Panc1 (cell line): ENCODE data around the gene NRCAM. TPM values are rescaled to one million over a fixed set of nuclear protein-coding genes. Genes with fewer than 3 reads are reported as not detected.

Experiments used
- ATAC-seq: fragments of 200-7000 bp; cut with Tn5 transposase; 2 replicates; pipeline ENCODE4 v1.9.1; 2020; ENCODE audit warnings: mild to moderate bottlenecking, moderate library complexity
- BruUV-seq: library from RNA; stranded (reverse); fragments of 400-500 nt; replicated peaks from 2 replicates; lab custom pipeline; 2021; lab: Mats Ljungman, UMichigan
- CTCF ChIA-PET: fragments of 300-600 bp; sonication (Branson Sonifier 250); formaldehyde crosslinking; loops from one replicate; lab custom pipeline; 2022; ENCODE audit warnings: antibody characterized with exemption; lab: Charles Lee
- POLR2A ChIA-PET: fragments of 300-600 bp; sonication (Branson Sonifier 250); formaldehyde crosslinking; loops from one replicate; lab custom pipeline; 2022; ENCODE audit warnings: antibody characterized with exemption; lab: Charles Lee
- DNase-seq: peaks from one replicate; pipeline ENCODE4 v3.0.0-alpha.2; 2010; ENCODE audit warnings: low read depth, low spot score
- H3K27ac ChIP-seq: 2 replicates; pipeline ENCODE4 v1.5.1; 2011; ENCODE audit warnings: mild to moderate bottlenecking, low read length, inconsistent platforms
- H3K27me3 ChIP-seq: fragments of 200-500 bp; sonication (Bioruptor generic); 2 replicates; pipeline ENCODE4 v1.6.0; 2014; ENCODE audit warnings: low read length, inconsistent platforms; ENCODE audit not compliant: control insufficient read depth, insufficient read depth
- H3K36me3 ChIP-seq: fragments of 200-500 bp; sonication (Bioruptor generic); 2 replicates; pipeline ENCODE4 v1.5.1; 2014; ENCODE audit warnings: inconsistent platforms, mild to moderate bottlenecking, low read length, moderate library complexity; ENCODE audit not compliant: control insufficient read depth, insufficient read depth
- H3K4me1 ChIP-seq: 2 replicates; pipeline ENCODE4 v1.5.1; 2011; ENCODE audit warnings: inconsistent platforms, mild to moderate bottlenecking, low read length, moderate library complexity; ENCODE audit not compliant: control insufficient read depth, insufficient read depth
- H3K4me3 ChIP-seq, 2 experiments: 2 replicates each; pipeline ENCODE4 v1.5.1; 2011 to 2012; ENCODE audit warnings: low read depth in 2 of 2, low read length in 2 of 2, mild to moderate bottlenecking in 2 of 2, inconsistent platforms in 1 of 2, moderate library complexity in 1 of 2
- H3K9me3 ChIP-seq: fragments of 200-500 bp; sonication (Bioruptor generic); 2 replicates; pipeline ENCODE4 v1.5.1; 2014; ENCODE audit warnings: low read depth, mild to moderate bottlenecking, inconsistent platforms, low read length, moderate library complexity; ENCODE audit not compliant: control insufficient read depth, insufficient read depth
- CTCF ChIP-seq: fragments of 450-650 bp; IDR thresholded peaks from 2 replicates; pipeline ENCODE4 v1.5.1; 2017; ENCODE audit warnings: mild to moderate bottlenecking
- POLR2AphosphoS5 ChIP-seq: IDR thresholded peaks from 2 replicates; pipeline ENCODE4 v1.6.1; 2012; ENCODE audit warnings: mild to moderate bottlenecking, low read depth, low read length, moderate library complexity
- REST ChIP-seq, 2 experiments: IDR thresholded peaks; 2 replicates each; pipeline ENCODE4 v1.6.1; 2011 to 2012; ENCODE audit warnings: low read depth in 2 of 2, control low read depth in 1 of 2, low read length in 1 of 2, mild to moderate bottlenecking in 1 of 2, moderate library complexity in 1 of 2; ENCODE audit not compliant: insufficient read depth in 1 of 2
- SIN3A ChIP-seq: IDR thresholded peaks from 2 replicates; pipeline ENCODE4 v1.6.1; 2012; ENCODE audit warnings: low read depth, mild to moderate bottlenecking, low read length, moderate library complexity, borderline replicate concordance; ENCODE audit not compliant: insufficient read depth
- TCF7L2 ChIP-seq: IDR thresholded peaks from 2 replicates; pipeline ENCODE4 v1.6.1; 2011; ENCODE audit warnings: mild to moderate bottlenecking, low read depth, low read length, inconsistent platforms
- in situ Hi-C: cut with HindIII; loops from 2 replicates; pipeline ENCODE4 v1.10.0; 2016; ENCODE audit warnings: low sequenced_read_pairs, low pct_unique_long_range_greater_than_20kb
- intact Hi-C: fragments of 100-400 bp; cut with micrococcal nuclease; formaldehyde crosslinking; loops from one replicate; pipeline ENCODE4 v1.10.0; 2022; ENCODE audit not compliant: unreplicated experiment
- total RNA-seq: library from RNA; stranded (reverse); gene quantifications from one replicate; pipeline ENCODE4 v1.2.1, GENCODE V29; 2021; ENCODE audit not compliant: unreplicated experiment

The NRCAM gene
- total RNA-seq, 1 experiment from 2014 or later: 0.21 TPM

GRCh38 chr7:108363659-108364058 is 92.6 kb downstream of the NRCAM start:
- BruUV-seq: no TSS peak
- Histone ChIP-seq H3K4me1 (no peaks in the 10 kb centered on the region; the same call in 1 of the 2 replicates), H3K4me3 (no peak overlapping the region), H3K27me3 (no peaks in the 10 kb centered on the region), H3K36me3 (no peaks in the 10 kb centered on the region), H3K27ac (no peak overlapping the region), H3K9me3 (no peaks in the 10 kb centered on the region)
- POLR2A ChIA-PET: no interaction called here
- ATAC-seq (no peak), DNase-seq (no peak)
- TF ChIP-seq CTCF (no peak), REST (IDR thresholded peaks at IDR 0.05; ENCODE audit: insufficient read depth in 1 of 2, low read depth in 2 of 2, low read length in 1 of 2) (no peak), TCF7L2 (no peak), SIN3A (no peak), POLR2AphosphoS5 (no peak)
- in situ Hi-C loops: no loop called here
- intact Hi-C loops: no loop called here
- CTCF ChIA-PET: no interaction called here

GRCh38 chr7:108360058-108360800 is 96.0 kb downstream of the NRCAM start:
- Histone ChIP-seq H3K27ac (no peak overlapping the region), H3K4me1 (no peaks in the 10 kb centered on the region), H3K9me3 (no peaks in the 10 kb centered on the region), H3K4me3 (no peak overlapping the region), H3K36me3 (no peaks in the 10 kb centered on the region), H3K27me3 (no peaks in the 10 kb centered on the region)
- no TSS peak for BruUV-seq
- in situ Hi-C loops (no loop called here), intact Hi-C loops (no loop called here)
- ChIA-PET POLR2A (no interaction called here), CTCF (no interaction called here)
- TF ChIP-seq POLR2AphosphoS5: no peak
- no peak for TF ChIP-seq REST (IDR thresholded peaks at IDR 0.05; ENCODE audit: insufficient read depth in 1 of 2, low read depth in 2 of 2, low read length in 1 of 2)
- no peak for TF ChIP-seq SIN3A
- no peak for TF ChIP-seq CTCF
- TF ChIP-seq TCF7L2: no peak
- DNase-seq: no peak
- no peak for ATAC-seq
